ENCODE data around the gene ACTL6B.
"Not testable (repeated sequence)": the region's sequence is repeated elsewhere in the genome, so short reads cannot be mapped to it uniquely, and the experiment has no call there.

Gene ACTL6B

DNA sequence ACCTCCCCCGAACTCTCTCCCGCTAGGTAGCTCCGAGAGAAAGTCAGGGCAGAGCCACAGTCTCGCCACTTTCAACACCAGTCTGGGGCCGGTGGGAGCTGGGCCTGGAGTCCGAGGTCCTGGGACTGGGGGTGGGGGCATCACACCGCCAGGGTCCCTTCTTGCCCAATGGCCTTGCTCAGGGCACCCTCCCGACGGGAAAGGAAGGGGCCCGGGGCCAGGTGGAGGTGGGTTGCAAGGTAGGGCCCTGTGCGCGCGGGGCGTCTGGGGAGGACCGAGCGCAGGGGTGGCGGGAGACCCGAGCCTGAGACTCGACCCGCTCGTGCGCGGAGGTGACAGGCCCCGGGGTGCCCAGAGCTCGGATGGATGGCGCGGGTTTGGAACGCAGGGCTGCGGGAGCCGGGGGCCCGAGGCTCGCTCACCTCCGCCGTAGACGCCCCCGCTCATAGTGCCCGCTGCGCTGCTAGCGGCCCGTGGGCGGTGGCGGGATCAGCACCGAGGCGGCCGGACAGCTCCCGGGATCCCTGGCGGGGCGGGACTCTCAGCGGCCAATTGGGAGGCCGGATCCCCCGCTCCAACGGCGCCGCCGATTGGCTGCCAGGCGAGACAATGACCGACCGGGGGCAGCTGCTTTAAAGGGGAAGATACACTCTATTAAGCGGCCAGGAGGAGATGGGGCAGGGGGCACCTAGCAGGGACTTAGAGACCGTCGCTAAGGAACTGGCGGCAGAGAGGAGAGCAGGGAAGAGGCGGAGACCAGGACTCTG, at the start of gene ACTL6B:
Gene ACTL6B, minus strand, starts transcription at position 541 of the 767 bp plus-strand sequence. Its CDS starts 94 bp downstream, at position 447.
- peak in 1 of 4 experiments; percentile 61 for DNase-seq (ENCODE audit: low read depth in 4 of 4, low spot score in 1 of 4)

DNA sequence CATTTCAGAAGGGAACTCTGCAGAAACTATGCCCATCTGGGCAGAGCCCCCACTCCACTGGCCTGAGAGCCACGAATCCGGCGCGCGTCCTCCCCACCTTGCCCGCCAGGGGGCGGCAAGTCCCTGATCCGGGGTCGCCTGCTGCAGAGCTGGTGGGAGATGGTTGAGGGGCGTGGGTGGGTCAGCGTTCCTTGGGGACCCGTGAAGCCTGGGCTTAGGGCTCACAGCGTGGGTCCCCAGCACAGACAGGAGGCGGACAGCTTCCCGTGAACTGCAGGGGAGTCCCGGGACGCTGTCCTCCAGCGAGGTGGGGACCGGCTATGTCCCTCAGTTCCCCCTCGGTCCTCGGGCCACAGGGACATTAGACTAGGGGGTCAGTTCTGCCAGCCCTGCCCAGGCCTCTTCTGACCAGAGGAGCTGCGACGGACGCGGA, 49.1 kb upstream of the ACTL6B start:
- peak; percentile 65 to 80 (median 71) for DNase-seq (ENCODE audit: low read depth in 4 of 4, low spot score in 1 of 4)

DNA sequence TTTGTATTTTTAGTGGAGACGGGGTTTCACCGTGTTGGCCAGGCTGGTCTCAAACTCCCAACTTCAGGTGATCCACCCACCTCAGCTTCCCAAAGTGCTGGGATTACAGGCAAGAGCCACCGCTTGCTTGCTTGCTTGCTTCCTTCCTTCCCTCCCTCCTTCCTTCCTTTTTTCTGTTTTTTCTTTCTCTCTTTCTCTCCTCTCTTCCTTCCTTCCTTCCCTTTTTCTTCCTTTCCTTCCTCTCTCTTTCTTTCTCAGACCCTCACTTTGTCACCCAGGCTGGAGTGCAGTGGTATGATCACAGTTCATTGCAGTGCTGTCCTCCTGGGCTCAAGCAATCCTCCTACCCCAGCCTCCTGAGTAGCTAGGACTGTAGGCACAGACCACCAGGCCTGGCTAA, 44.8 kb upstream of the ACTL6B start:
- DNase-seq (ENCODE audit: low read depth in 4 of 4, low spot score in 1 of 4), result not testable (repeated sequence)

DNA sequence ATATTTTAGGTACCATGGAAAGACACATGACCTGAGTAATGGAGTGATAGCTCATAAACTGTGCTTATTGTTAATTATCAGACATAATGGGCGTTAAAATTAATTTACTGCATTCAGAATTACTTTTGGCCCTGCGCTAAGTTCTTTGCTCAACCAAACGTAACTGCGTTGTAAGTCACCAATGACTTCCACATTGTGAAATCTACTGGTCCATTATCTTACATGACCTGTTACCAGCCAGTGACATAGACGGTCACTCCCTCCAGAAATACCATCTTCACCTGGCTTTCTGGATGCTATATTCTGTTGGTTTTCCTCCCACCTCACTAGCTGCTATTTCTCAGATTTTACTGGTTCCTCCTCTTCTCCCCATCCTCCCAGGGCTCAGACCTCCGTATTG, 42.8 kb upstream of the ACTL6B start:
- no peak for DNase-seq (ENCODE audit: low read depth in 4 of 4, low spot score in 1 of 4)

DNA sequence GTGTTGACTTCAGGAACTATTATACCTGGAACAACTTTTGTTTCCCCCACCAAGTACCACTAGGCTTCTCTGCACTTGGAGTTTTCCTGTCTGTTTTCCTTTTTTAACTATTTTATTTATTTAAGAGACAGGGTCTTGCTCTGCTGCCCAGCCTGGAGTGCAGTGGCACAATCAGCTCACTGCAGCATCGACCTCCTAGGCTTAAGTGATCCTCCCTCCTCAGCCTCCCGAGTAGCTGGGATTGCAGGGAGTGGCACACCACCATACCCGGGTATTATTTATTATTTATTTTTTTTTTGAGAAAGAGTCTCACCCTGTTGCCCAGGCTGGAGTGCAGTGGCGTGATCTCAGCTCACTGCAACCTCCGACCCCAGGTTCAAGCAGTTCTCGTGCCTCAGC, 39.9 kb upstream of the ACTL6B start:
- DNase-seq (ENCODE audit: low read depth in 4 of 4, low spot score in 1 of 4), result no peak

DNA sequence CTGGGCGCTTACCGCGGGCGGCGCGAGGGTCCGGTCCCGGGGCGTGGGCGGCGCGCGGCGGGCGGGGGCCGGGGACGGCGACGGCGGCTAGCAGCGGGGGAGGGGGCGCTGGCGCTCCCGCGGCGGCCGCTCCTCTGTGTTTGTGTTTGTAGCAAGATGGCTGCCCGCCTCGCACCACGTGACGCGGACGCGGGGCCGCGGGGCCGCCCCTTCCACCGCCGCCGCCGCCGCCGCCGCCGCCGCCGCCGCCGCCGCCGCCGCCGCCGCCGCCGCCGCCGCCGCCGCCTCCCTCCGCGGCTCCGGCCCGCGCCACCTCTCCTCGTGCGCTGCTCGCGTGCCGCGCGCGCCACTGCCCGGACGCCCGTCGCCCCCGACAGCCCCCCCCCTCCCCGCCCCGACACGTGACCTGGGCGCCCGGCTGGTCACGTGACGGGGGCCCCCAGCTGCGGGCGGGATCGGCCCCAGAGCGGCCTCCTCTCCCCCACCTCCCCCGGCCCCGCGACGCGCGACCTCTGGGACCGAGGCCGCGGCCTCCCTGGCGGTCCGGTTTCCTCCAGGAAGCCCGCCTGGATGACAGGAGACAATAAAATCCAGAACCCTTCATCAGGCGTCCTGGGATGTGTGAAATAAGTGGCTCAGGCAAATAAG, 38.0 kb upstream of the ACTL6B start, which contains the start of gene GIGYF1:
Gene GIGYF1, minus strand, starts transcription at position 153 of the 648 bp plus-strand sequence. CDS start 6,012 bp downstream, outside the sequence.
- peak in 2 of 4 experiments; percentile 48 to 63 for DNase-seq (ENCODE audit: low read depth in 4 of 4, low spot score in 1 of 4)

DNA sequence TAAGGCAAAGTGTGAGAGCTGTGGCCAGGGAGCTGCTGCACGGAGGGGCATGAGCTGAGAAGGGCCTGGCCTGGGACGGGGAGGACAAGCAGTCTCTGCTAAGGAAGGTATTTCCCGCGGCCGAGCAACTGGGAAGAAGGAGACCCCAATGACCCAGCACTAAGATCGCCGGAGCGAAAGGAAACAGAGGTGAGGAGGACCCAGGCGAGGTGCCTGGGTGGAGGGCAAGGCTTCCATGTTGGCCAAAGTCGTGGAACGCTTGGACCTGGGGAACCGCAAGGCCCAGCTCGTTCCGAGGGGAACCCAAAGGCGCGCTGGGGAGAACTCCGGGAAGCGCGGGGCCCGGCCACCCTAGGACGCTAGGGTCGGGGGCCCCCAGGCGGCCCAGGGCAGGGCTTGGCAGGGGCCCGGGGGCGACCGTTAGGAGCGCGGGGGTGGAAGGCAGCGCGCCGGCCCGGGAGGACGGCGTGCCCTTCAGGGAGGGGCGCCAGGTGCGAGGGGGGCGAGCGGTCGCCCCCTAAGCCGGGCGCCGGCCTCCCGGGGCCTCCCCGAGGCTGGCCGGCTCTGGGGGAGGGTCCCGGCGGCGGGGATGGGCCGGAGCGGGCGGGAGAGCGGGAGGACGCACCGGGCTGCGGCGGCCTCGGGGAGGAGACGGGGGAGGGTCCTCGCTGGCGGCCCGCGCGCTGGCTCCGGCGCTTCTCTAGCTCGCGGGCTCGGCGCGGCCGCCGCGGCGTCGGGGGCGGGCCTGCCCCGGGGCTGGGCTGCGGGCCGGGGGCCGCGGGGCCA, 37.3 kb upstream of the ACTL6B start:
- DNase-seq (ENCODE audit: low read depth in 4 of 4, low spot score in 1 of 4), result no peak

DNA sequence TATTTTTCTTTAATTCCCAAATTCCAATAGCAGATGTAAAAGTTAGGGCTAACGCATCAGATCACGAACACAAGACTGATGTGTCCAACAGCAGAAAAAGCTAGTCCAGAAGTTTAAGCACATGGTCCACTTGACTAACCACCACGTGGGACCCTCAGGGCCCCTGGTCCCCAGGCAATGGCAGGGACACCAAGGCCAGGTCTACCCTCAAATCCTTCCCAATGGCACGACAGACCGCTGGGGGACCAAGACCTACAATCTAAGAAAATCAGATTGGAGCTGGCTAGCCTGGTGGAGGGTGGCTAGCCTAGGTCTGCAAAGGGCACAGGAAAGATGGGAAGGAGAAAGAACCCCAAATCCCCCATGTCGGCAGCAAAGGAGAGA, 36.3 kb upstream of the ACTL6B start:
- DNase-seq (ENCODE audit: low read depth in 4 of 4, low spot score in 1 of 4), result no peak

DNA sequence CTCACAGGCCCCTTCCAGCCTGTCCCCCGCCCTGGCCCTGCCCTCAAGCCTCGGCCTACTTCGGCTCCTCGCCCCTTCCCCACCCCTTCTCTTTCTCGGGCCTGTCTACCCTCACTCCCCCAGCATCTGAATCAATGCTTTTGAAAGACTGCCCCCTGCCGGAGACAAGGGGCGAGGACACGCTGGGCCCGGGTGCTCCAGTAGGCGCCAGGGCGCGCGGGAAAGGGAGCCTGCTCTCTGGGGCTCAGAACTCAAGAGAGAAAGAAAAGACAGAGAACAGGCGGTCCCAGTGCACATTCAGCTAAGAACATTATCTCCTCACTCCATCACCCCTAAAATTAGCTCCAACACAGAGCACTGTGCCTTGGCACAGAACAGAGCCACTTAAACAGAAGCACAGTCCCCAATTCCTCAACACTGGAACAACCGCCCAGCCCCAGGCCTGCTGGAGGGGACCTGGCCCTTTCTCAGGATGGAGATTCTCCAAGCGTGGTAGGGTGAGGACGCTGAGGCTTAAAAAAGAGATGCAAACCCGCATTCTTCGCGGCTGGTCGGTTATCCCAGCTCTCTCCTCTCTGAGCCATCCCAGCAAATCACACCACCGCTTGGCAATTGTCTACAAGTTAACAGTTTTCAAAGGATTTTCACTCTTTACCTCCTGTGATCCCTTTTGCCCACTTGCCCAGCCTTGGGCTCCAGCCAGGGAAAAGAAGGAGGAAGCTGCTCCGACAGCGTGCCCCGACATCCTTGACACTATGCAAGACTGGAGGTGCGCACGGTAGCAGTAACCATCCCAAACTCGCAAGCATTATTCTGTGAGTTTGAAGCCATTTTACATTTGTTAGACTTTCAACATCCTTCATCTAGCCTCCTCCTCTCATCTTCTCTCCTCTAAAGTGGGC, 35.7 kb upstream of the ACTL6B start:
- peak; percentile 70 to 77 (median 74) for DNase-seq (ENCODE audit: low read depth in 4 of 4, low spot score in 1 of 4)

DNA sequence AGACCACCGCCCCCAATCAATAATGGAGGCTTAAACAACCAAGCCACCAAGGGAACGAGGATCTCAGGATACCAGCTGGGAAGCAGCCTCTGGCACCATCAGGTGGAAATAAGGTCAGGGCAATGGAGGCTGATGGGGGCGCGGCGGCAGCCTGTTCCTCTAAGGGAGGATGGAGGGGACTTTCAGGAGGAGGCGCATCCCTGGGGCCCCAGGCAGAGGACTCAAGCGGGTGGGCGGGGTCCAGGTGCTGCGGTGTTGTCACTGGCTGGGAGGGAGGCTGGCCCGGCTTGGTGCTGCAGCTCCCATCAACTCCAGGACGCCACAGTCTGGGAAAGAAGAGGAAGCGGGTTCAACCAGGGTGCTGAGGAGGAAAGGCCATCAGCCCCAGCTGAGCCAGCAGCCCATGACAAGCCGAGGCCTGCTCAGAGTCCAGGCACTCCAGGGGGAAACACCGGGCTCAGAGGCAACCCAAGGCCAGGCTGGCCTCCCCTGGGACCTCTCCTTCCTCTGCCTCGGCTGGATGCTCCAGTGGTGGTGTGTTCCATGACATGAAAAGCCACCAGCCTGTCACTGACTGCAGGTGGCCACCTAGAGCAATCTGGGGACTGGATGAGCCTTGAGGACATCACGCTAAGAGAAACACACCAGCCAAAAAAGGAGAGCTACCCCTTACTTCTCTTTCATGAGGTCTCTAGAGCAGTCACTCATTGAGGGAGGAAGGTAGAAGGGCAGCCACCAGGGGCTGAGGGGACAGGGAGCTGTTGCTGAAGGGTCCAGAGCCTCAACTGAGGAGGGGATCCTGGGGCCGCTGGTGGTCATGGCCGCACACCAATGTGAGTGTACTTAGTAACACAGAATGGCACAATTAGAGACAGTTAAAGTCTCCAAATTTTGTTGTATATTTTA, 33.2 kb upstream of the ACTL6B start:
- DNase-seq (ENCODE audit: low read depth in 4 of 4, low spot score in 1 of 4), result no peak

DNA sequence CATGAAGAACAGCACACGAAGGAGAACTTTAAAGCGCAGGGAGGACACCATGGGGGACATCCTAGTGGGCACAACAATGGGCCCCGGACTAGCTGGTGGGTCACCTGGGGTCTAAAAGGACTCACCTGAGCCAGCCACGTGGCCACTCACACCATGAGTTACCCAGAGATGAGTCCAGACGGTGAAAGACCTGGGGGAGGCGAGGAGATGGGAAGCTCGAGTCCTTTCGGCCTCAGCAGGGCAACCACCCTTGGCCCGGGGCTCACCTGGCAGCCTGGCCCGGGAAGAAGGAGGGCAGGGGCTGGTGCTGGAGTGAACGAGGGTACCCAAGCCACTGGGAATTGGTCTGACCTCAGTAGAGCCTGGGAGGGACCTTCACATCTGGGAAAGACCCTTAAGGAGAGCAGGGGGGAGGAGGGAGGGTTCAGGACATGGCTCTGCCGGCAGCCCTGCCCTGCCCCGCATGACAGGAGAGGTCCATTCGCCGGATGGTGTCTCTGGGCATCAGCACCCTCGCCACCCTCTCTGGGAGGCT, 32.1 kb upstream of the ACTL6B start:
- DNase-seq (ENCODE audit: low read depth in 4 of 4, low spot score in 1 of 4), result no peak

DNA sequence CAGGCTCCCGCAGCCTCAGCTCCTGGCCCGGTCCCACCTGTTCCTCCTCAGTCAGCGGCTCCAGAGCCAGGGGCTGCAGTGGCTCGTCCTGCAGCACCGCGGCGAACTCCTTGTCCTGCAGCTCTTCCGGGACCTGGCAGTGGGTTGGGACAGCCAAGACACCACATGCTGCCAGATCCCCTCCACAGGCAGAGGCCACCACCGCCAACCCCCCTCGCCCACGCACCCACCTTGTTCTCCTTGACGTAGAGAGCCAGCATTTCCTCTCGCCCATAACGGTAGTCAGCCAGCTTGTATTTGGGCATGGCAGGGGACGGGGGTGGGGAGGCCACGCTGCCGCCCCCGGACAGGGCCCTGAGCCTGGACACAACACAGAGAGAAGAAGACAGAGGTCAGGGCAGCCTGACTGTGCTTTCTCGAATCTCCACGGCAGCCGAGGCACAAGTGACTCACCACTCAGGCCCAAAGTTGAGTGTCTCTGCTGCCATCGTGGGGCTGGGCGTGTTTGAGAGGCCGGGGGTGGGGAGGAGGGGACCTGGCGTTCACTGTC, 31.6 kb upstream of the ACTL6B start:
- DNase-seq (ENCODE audit: low read depth in 4 of 4, low spot score in 1 of 4), result no peak

DNA sequence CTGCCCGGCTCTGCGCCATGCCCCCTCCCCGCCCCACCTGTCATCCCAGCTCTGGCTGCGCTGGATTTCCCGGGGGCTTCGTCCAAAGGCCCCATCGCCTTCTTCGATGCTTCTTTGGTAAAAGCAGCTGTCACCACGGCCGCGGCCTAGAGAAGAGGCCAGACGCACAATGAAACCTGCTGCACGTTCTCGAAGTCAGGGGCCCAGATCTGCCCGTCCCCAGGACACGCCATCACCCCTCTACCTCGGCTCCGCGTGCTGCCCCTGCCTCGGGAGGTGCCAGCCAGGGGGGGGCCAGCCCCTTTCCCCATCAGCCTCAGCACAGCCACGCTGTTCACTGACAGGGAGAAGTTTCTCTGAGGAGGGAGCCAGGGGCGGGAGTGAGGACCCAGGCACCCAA, 31.0 kb upstream of the ACTL6B start:
- no peak for DNase-seq (ENCODE audit: low read depth in 4 of 4, low spot score in 1 of 4)

DNA sequence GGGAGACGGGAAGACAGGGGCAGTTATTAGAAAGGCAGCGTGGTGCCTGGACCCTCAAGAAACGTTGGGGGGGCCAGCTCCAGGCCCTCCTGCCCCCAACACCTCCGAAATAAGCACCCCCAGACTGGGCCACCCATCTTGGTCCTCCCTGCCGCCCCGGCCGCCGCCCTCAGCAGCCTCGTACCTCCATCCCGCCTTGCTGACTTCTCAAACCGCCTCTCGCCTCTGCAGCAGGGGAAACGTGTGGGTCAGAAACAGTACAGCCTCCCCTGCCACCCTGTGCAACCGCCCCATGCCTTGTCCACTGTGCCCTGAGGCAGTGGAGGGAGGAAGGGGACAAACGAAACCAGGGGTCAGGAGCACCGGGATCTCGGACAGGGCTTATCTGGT, 30.6 kb upstream of the ACTL6B start:
- no peak for DNase-seq (ENCODE audit: low read depth in 4 of 4, low spot score in 1 of 4)

DNA sequence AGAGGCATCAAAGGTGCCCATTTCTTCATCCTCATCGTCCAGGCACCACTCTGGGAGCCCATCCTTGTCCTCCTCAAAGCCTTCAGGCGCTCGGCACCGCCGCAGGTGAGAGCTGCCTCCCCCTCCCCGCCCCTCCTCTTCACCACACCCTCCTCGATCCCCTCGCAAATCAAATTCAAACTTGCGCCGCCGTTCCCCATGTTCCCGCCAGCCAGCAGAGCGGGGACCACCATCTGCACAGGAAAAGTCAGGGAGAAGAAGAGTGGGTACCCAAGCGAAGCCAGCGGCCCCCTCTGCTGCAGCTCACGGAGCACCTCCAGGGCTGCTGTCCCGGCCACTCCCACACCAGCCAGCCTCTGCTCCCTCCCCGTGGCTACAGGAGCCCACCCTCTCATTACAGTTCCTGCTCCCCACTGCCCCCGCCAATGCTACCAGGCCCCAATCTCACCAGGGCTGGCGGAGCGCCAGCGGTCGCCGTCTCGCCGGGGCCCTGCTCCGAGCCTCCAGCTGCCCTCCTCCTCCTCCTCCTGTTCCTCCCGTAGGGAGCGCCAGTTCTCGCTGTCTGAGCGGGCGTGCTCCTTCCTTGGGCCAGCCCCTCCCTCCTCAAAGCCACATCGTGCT, 30.1 kb upstream of the ACTL6B start:
- DNase-seq (ENCODE audit: low read depth in 4 of 4, low spot score in 1 of 4), result no peak

DNA sequence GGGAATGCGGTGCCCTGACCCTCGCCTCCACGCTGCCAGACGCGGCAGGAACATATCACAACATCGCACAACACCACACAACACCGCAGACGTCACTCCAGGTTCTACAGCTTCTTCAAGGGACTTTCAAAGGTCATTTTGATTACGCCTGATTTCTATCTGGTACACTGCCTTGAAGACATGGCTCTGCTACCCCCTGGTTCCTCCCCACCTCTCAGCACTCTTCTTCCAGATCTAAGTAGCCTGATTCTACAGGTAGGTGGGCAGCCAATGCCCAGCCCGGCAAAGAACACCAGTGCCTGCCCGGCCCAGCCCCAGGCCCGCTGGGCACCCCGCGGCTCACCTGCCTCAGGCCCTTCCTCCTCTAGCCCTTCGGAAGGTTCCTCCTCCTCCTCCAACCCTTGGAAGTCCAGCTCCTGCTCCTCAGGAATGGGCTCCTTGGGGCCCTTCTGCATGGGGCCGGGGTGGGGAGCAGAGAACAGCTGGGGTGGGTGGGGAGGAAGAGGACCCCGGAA, 29.4 kb upstream of the ACTL6B start:
- no peak for DNase-seq (ENCODE audit: low read depth in 4 of 4, low spot score in 1 of 4)

DNA sequence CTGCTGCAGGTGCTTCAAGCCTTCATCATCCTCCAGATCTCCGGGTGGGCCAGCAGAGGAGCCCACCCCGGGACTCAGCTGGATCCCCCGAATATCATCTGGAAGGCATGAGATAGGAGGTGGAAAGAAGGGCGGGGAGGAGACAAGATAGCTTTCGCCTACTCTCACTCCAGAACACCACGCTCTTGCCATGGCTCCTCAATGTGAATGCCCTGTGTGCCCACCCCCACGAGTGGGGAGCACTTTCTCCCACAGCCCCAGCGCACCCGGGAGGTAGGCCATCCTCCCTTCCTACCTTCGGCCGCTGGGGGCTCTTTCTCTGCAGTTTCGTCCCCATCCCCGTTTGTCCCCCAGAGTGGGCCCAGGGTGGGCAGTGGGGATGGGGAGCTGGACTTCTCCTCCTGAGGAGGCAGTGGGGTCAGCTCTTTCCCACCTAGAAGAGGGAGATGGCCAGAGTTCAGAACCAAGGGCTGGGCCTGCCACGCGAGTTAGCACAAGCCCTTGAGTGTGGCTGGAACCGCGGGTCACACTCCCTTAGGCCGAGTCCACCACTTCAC, 28.9 kb upstream of the ACTL6B start:
- no peak for DNase-seq (ENCODE audit: low read depth in 4 of 4, low spot score in 1 of 4)

DNA sequence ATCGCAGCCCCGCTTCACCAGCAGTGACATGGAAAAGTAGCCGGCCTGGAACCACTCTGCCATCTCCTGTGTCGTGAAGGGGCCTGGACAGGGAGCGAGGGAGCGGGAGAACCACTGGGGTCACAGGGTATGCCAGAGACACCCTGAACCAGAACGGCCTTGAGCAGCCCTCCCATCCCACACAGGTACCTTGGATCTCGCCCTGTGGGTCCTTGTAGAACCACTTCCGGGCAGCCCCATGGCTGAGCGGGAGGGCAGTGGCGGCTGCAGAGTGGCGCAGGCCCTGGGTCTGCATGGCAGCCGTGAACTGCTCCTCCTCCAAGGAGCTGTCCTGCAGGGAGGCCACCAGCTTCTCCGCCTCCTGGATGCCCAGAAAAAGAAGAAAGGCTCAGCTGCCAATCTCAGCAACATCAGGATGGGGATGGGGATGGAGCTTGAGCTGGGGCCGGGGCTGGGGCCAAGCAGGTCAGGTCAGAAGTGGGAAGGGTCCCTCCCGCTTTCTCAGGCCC, 28.3 kb upstream of the ACTL6B start:
- no peak for DNase-seq (ENCODE audit: low read depth in 4 of 4, low spot score in 1 of 4)
